ENCODE data around the gene SBF2. TPM values are rescaled to one million over a fixed set of nuclear protein-coding genes. Genes with fewer than 3 reads are reported as not detected.
"Not testable (repeated sequence)": the region's sequence is repeated elsewhere in the genome, so short reads cannot be mapped to it uniquely, and the experiment has no call there.

SBF2 gene
- total RNA-seq, 1 donor from 2014 or later, result 21.1 TPM

- no peak overlapping the region for H3K4me3 ChIP-seq (ENCODE audit: low read depth, low read length)
- TF ChIP-seq, protein P1, sequence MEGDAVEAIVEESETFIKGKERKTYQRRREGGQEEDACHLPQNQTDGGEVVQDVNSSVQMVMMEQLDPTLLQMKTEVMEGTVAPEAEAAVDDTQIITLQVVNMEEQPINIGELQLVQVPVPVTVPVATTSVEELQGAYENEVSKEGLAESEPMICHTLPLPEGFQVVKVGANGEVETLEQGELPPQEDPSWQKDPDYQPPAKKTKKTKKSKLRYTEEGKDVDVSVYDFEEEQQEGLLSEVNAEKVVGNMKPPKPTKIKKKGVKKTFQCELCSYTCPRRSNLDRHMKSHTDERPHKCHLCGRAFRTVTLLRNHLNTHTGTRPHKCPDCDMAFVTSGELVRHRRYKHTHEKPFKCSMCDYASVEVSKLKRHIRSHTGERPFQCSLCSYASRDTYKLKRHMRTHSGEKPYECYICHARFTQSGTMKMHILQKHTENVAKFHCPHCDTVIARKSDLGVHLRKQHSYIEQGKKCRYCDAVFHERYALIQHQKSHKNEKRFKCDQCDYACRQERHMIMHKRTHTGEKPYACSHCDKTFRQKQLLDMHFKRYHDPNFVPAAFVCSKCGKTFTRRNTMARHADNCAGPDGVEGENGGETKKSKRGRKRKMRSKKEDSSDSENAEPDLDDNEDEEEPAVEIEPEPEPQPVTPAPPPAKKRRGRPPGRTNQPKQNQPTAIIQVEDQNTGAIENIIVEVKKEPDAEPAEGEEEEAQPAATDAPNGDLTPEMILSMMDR (IDR thresholded peaks at IDR 0.05; ENCODE audit: insufficient read depth, low read length, poor library complexity, severe bottlenecking), result no peak
- DNase-seq (ENCODE audit: low read depth), result no peak
- no peaks in the 10 kb centered on the region for H3K36me3 ChIP-seq (ENCODE audit: control insufficient read depth, insufficient read depth, low read length)
- no peaks in the 10 kb centered on the region for H3K27me3 ChIP-seq (ENCODE audit: control insufficient read depth, insufficient read depth, low read length)
These were observed 339.9 kb downstream of the SBF2 start for GRCh38 chr11:9953994-9954626.

DNA sequence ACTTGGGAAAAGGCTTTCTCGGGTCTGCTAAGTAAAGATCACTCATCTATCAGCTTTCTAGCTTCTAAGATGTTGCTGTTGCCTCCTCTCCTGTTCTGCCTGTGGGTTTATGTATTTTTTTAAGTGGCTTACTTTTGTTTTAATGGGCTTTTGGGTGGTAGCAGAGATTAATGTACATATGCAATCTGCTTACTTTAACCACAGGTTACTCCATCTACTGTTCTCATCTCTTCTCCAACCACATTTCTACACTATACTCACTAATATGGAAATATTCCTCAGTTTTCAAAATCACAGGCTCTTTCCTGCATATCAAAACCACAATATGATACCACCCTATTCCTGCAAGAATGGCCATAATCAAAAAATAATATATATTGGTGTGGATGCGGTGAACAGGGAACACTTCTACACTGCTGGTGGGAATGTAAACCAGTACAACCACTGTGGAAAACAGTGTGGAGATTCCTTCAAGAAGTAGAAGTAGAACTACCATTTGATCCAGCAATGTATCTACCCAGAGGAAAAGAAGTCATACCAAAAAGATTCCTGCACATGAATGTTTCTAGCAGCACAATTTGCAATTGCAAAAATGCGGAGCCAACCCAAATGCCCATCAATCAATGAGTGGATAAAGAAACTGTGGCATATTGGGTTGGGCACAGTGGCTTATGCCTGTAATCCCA, 341.4 kb downstream of the SBF2 start:
- no peak for DNase-seq (ENCODE audit: low read depth)
- H3K36me3 ChIP-seq (ENCODE audit: control insufficient read depth, insufficient read depth, low read length), result no peaks in the 10 kb centered on the region
- no peak overlapping the region for H3K4me3 ChIP-seq (ENCODE audit: low read depth, low read length)
- H3K27me3 ChIP-seq (ENCODE audit: control insufficient read depth, insufficient read depth, low read length), result no peaks in the 10 kb centered on the region
- TF ChIP-seq, protein P1 (IDR thresholded peaks at IDR 0.05; ENCODE audit: insufficient read depth, low read length, poor library complexity, severe bottlenecking), result no peak

DNA sequence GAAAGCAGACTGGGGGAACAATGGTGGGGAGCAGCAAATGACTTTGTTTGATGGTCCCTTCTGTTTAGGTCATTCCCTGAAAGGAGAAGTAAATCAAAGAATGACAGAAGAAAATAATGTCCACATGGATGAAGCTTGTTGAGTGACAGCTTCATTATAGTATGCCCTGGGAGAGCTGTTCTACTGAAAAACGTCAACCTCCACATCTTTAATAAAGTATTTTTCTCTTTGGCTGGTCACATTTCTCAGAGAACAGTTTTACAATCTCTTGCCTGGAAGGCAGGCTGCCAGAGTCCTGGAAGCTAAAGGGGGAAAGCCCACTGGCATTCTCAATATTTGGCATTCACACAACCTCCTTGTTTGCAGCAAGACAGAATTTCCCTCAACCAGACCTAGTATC, 342.2 kb downstream of the SBF2 start:
- H3K4me3 ChIP-seq (ENCODE audit: low read depth, low read length), result no peak overlapping the region
- no peaks in the 10 kb centered on the region for H3K27me3 ChIP-seq (ENCODE audit: control insufficient read depth, insufficient read depth, low read length)
- H3K36me3 ChIP-seq (ENCODE audit: control insufficient read depth, insufficient read depth, low read length), result no peaks in the 10 kb centered on the region
- no peak for DNase-seq (ENCODE audit: low read depth)
- TF ChIP-seq, protein P1 (IDR thresholded peaks at IDR 0.05; ENCODE audit: insufficient read depth, low read length, poor library complexity, severe bottlenecking), result no peak

DNA sequence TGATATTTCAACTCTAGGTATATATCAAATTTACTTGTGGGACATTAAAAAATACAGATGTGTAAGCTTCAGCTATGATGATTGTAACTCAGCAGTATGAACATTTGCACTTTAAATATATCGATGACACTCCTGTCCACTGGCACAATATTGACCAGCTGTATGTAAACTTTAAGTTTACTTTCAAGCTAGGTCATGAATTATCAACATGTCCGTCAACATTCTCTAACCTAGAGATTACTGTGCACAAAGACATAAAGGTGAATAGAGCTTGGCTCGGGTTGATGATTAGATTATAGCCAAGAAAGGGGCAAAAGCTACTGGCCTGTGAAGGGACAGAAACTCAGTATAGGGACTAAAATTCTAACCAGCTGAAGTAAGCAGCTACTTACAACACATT, 343.6 kb downstream of the SBF2 start:
- Histone ChIP-seq H3K36me3 (ENCODE audit: control insufficient read depth, insufficient read depth, low read length) (no peaks in the 10 kb centered on the region), H3K27me3 (ENCODE audit: control insufficient read depth, insufficient read depth, low read length) (no peaks in the 10 kb centered on the region), H3K4me3 (ENCODE audit: low read depth, low read length) (no peak overlapping the region)
- TF ChIP-seq, protein P1 (IDR thresholded peaks at IDR 0.05; ENCODE audit: insufficient read depth, low read length, poor library complexity, severe bottlenecking), result no peak
- DNase-seq (ENCODE audit: low read depth), result no peak

DNA sequence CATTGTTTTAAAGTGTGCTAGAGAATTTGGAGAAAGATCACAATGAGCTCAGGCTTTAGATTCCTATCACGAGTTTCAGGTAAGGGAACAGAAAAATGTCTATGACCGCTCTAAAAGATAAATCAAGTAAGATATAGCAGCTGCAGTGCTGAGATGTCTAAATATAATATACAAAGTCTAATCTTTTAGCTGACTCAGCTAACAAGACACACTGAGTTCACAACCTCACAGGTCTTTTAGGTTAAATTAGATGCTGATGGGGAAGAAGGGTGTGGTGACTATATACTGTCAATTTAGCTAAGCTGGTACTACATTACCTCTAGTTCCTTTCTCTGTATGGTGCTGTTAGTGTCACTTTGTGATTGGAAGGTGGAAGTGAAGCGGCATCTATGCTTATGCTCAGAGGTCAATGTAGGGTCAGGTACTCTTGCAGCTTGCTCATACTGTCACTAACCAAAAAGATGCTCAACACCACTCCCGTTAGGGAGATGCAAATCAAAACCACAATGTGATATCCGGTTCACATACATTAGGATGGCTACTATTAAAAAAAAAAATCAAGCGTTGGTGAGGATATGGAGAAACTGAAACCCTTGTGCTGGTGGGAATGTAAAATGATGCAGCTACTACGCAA, 346.7 kb downstream of the SBF2 start:
- Histone ChIP-seq H3K36me3 (ENCODE audit: control insufficient read depth, insufficient read depth, low read length) (no peaks in the 10 kb centered on the region), H3K27me3 (ENCODE audit: control insufficient read depth, insufficient read depth, low read length) (no peaks in the 10 kb centered on the region), H3K4me3 (ENCODE audit: low read depth, low read length) (no peak overlapping the region)
- no peak for DNase-seq (ENCODE audit: low read depth)
- TF ChIP-seq, protein P1 (IDR thresholded peaks at IDR 0.05; ENCODE audit: insufficient read depth, low read length, poor library complexity, severe bottlenecking), result no peak

GRCh38 chr11:9945680-9946079, 348.3 kb downstream of the SBF2 start:
- H3K36me3 ChIP-seq (ENCODE audit: control insufficient read depth, insufficient read depth, low read length); DNase-seq (ENCODE audit: low read depth); H3K27me3 ChIP-seq (ENCODE audit: control insufficient read depth, insufficient read depth, low read length); H3K4me3 ChIP-seq (ENCODE audit: low read depth, low read length): not testable (repeated sequence)
